HEK293T (cell line): Measurements from ENCODE around the gene SLC13A1.

Experiments
- CTCF ChIA-PET: fragments of 350-600 bp; formaldehyde crosslinking; extraction: SDS; loops from one replicate; lab custom pipeline; 2021; ENCODE audit warnings: antibody characterized with exemption, inconsistent platforms; lab: Yijun Ruan, JAX
- POLR2A ChIA-PET: fragments of 350-600 bp; formaldehyde crosslinking; extraction: SDS; loops from one replicate; lab custom pipeline; 2020; ENCODE audit warnings: antibody characterized with exemption, inconsistent platforms; lab: Yijun Ruan, JAX
- DNase-seq: peaks from one replicate; pipeline ENCODE4 v3.0.0; 2012; ENCODE audit warnings: mixed read lengths; ENCODE audit errors: extremely low spot score
- ARNT ChIP-seq: fragments of 450-650 bp; IDR thresholded peaks from 2 replicates; pipeline ENCODE4 v1.6.1; 2017; ENCODE audit warnings: mild to moderate bottlenecking
- BHLHE40 ChIP-seq: fragments of 450-650 bp; IDR thresholded peaks from 2 replicates; pipeline ENCODE4 v1.6.1; 2016; ENCODE audit warnings: mild to moderate bottlenecking, moderate library complexity, borderline replicate concordance
- CTBP1 ChIP-seq: fragments of 450-650 bp; IDR thresholded peaks from 2 replicates; pipeline ENCODE4 v1.6.1; 2016; ENCODE audit warnings: borderline replicate concordance
- ELF4 ChIP-seq: fragments of 450-650 bp; IDR thresholded peaks from 2 replicates; pipeline ENCODE4 v1.6.1; 2017; ENCODE audit warnings: antibody characterized with exemption
- FOXA1 ChIP-seq: fragments of 450-650 bp; IDR thresholded peaks from 2 replicates; pipeline ENCODE4 v1.6.1; 2016; ENCODE audit warnings: mild to moderate bottlenecking
- FOXK2 ChIP-seq: fragments of 450-650 bp; IDR thresholded peaks from 2 replicates; pipeline ENCODE4 v1.6.1; 2016; ENCODE audit warnings: mild to moderate bottlenecking
- FOXM1 ChIP-seq: fragments of 450-650 bp; IDR thresholded peaks from 2 replicates; pipeline ENCODE4 v1.6.1; 2017; ENCODE audit warnings: mild to moderate bottlenecking, borderline replicate concordance
- HDGF ChIP-seq: fragments of 450-650 bp; IDR thresholded peaks from 2 replicates; pipeline ENCODE4 v1.6.1; 2017; ENCODE audit warnings: antibody characterized with exemption, borderline replicate concordance
- L3MBTL2 ChIP-seq: fragments of 450-650 bp; conservative IDR thresholded peaks from 2 replicates; pipeline ENCODE4 v1.6.1; 2016; ENCODE audit warnings: mild to moderate bottlenecking
- LEF1 ChIP-seq: fragments of 450-650 bp; IDR thresholded peaks from 2 replicates; pipeline ENCODE4 v1.6.1; 2017; ENCODE audit warnings: mild to moderate bottlenecking, borderline replicate concordance
- NFRKB ChIP-seq: fragments of 450-650 bp; IDR thresholded peaks from 2 replicates; pipeline ENCODE4 v1.6.1; 2016; ENCODE audit warnings: mild to moderate bottlenecking, moderate library complexity
- SP1 ChIP-seq: fragments of 450-650 bp; IDR thresholded peaks from 2 replicates; pipeline ENCODE4 v1.6.1; 2017
- SUZ12 ChIP-seq: fragments of 450-650 bp; IDR thresholded peaks from 2 replicates; pipeline ENCODE4 v1.6.1; 2016; ENCODE audit warnings: mild to moderate bottlenecking
- TARDBP ChIP-seq: fragments of 450-650 bp; IDR thresholded peaks from 2 replicates; pipeline ENCODE4 v1.6.1; 2016
- ZNF384 ChIP-seq: fragments of 450-650 bp; IDR thresholded peaks from 2 replicates; pipeline ENCODE4 v1.6.1; 2016
- TF ChIP-seq, protein P1 (sequence below): fragments of 450-650 bp; IDR thresholded peaks from 2 replicates; pipeline ENCODE4 v1.6.1; 2016

The SLC13A1 gene

DNA sequence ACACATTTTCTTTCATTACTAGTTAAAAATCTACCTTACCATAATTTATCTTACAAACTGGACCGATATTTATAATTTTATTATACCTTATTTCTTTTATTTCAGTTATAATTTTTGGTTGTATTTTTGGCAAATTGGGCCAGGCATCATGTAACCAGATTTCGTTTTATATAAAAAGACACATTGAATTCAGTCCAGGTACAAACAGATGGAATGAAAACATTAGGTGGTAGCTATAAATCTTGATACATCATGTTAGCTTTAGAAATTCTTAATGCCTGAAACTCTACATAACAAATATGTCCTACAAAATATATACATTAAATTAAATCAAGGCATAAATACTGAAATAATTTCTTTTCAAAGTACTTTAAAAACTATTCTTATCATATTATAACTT is 73.1 kb downstream of the SLC13A1 start:
- POLR2A ChIA-PET = no interaction called here
- DNase-seq = no peak
- CTCF ChIA-PET = no interaction called here
- TF ChIP-seq ZNF384 (no peak), CTBP1 (no peak), FOXM1 (no peak), ARNT (no peak), SUZ12 (no peak)

DNA sequence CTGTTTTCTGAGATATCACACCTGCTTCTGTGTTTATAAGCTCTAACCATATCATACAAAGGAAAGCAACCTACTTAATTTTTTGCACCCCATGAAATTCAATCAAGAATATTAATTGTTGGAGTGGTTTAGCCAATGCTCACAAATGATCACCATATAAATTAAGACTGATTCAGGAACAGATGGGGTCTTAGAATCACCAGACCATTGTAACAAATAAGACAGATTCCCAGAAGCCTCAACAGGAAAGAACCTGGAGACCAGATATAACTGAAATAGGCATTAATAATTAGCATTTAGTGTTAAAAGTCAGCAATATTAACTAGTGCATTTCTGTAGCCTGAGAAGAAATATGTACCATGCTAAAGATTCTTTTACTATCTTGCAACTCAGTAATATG is 73.6 kb downstream of the SLC13A1 start:
- ChIA-PET POLR2A (no interaction called here), CTCF (no interaction called here)
- no peak for DNase-seq
- TF ChIP-seq SP1 (no peak), NFRKB (no peak), SUZ12 (no peak), TARDBP (no peak), HDGF (no peak), FOXK2 (no peak)
- TF ChIP-seq, protein P1, sequence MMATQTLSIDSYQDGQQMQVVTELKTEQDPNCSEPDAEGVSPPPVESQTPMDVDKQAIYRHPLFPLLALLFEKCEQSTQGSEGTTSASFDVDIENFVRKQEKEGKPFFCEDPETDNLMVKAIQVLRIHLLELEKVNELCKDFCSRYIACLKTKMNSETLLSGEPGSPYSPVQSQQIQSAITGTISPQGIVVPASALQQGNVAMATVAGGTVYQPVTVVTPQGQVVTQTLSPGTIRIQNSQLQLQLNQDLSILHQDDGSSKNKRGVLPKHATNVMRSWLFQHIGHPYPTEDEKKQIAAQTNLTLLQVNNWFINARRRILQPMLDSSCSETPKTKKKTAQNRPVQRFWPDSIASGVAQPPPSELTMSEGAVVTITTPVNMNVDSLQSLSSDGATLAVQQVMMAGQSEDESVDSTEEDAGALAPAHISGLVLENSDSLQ = no peak

DNA sequence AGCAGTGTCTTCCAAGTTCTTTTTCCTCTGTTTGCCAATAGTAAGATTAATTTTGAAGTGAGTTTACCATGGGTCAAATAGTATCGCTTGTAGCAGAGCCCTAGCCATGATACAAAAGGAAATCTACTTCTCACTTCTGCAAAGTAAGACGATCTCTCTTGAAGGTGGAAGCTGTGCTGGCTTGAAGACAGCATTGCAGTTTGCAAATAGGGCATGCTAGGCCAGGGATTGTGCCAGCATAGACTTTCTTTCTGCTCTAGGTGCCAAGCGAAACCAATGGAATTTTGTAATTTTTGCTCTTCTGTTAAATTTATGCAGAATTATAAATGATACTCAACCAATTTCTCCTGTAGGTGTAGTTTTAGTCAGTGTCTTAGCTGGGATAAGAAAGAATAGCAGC is 74.5 kb downstream of the SLC13A1 start:
- ChIA-PET CTCF (no interaction called here), POLR2A (no interaction called here)
- DNase-seq = no peak
- no peak for TF ChIP-seq ARNT
- no peak for TF ChIP-seq HDGF
- no peak for TF ChIP-seq LEF1
- TF ChIP-seq, protein P1 = no peak
- no peak for TF ChIP-seq ZNF384
- TF ChIP-seq CTBP1 = no peak
- no peak for TF ChIP-seq FOXA1
- TF ChIP-seq L3MBTL2 = no peak
- TF ChIP-seq ELF4 = no peak

DNA sequence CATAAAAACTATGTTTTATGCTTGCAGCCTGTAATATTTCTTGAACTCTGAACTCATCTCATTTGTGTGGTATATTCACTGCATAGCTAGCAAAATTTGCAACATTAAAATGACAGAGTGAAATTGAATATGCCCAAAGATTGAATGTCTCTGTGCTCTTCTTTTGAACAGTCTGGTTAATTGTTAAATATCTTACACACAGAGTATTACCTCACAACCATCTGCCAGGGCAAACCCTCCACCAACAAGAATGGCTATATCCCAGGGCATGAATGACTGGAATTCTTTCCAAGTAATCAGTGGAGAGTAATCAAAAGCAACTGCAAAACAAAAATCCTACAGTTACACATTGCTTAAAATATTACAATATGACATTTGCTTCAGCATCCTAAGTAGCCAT is 76.9 kb downstream of the SLC13A1 start:
- DNase-seq = no peak
- ChIA-PET CTCF (no interaction called here), POLR2A (no interaction called here)
- no peak for TF ChIP-seq CTBP1
- no peak for TF ChIP-seq FOXA1
- TF ChIP-seq BHLHE40 = no peak
- no peak for TF ChIP-seq FOXM1
- no peak for TF ChIP-seq SUZ12
- TF ChIP-seq NFRKB = no peak
- no peak for TF ChIP-seq HDGF
- no peak for TF ChIP-seq FOXK2
- TF ChIP-seq ZNF384 = no peak
- TF ChIP-seq ARNT = no peak
- TF ChIP-seq TARDBP = no peak
- no peak for TF ChIP-seq ELF4
- TF ChIP-seq, protein P1 = no peak
- TF ChIP-seq LEF1 = no peak
- no peak for TF ChIP-seq SP1
- TF ChIP-seq L3MBTL2 = no peak

DNA sequence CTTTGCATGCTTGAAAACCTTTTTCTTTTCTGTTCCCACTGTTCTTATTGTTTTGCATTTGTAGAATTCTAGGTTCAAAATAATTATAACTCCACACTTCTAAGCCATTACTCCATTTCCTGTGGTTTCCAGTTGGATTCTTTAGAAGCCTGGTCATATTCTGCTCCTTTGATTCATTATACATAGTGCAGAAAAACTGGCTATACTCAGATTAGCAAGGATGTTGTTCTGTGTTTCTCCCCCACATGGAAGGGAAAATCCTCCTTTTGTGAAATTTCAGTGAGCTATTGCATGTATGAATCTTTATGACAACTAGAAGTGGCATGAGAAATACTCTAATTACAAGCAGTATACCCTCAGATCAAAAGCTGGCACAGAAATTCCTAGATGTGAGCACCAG is 79.5 kb downstream of the SLC13A1 start:
- ChIA-PET CTCF (no interaction called here), POLR2A (no interaction called here)
- DNase-seq = no peak
- no peak for TF ChIP-seq NFRKB
- no peak for TF ChIP-seq FOXK2
- TF ChIP-seq FOXA1 = no peak
- no peak for TF ChIP-seq SUZ12
- TF ChIP-seq SP1 = no peak
- TF ChIP-seq ELF4 = no peak
- no peak for TF ChIP-seq HDGF
- no peak for TF ChIP-seq LEF1
- TF ChIP-seq, protein P1 = no peak
- TF ChIP-seq TARDBP = no peak
- TF ChIP-seq CTBP1 = no peak
- no peak for TF ChIP-seq BHLHE40
- no peak for TF ChIP-seq FOXM1
- TF ChIP-seq ARNT = no peak

DNA sequence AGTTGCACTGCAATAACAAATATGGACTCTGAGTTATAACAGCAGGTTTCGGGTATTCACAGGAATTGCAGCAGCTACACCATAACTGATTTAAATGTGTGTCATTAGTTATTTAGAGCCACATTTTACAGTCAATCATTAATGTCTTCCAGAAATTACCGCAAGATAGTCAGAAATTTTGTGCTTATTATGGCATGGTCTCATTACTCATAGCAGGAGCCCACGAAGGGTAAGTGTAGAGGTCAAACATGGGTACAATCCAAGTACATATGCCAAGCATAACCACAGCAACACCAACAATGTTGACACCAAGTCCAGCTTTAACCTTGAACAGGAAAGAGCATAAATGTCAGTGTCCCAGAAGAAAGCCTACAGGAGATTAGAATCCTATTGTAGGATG is 84.4 kb downstream of the SLC13A1 start:
- no peak for DNase-seq
- POLR2A ChIA-PET = no interaction called here
- CTCF ChIA-PET = no interaction called here
- no peak for TF ChIP-seq ZNF384
- TF ChIP-seq LEF1 = no peak

DNA sequence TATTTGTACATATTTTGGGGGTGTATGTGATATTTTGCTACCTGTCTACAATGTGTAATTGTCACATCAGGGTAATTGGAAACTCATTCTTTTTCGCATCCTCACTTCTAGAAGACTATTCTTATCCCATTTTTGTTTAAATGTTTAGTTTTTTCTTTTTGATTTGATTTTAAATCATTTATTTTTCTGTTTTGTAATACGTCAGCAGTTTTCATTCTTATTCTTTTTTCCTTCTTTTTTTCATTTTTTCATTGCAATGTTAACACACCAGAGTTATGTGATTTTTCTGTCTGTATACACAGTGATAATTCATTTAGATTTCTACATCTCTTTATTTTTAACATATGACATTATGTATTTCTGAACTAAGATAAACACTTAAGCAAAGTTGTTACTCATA is 85.5 kb downstream of the SLC13A1 start:
- TF ChIP-seq ZNF384 = no peak
- TF ChIP-seq FOXK2 = no peak
- no peak for TF ChIP-seq SUZ12
- TF ChIP-seq SP1 = no peak
- TF ChIP-seq LEF1 = no peak
- TF ChIP-seq FOXA1 = no peak
- TF ChIP-seq, protein P1 = no peak

More for the DNA sequence above, 85.5 kb downstream of the SLC13A1 start:
- ChIA-PET CTCF (no interaction called here), POLR2A (no interaction called here)
- DNase-seq = no peak
